Nephron progenitor cell (in vitro differentiated cells): Measurements from ENCODE around the gene FFAR2.
A peak's percentile ranks its signal among the peaks of the same experiment; 100 is the strongest.

ENCODE experiments used
- DNase-seq: peaks from one replicate; pipeline ENCODE4 v3.0.0; 2021
- H3K27ac Mint-ChIP-seq: 2 replicates; pipeline ENCODE4 v1.8.0; 2021; ENCODE audit warnings: mild to moderate bottlenecking, moderate library complexity, mixed read lengths
- H3K27me3 Mint-ChIP-seq: 2 replicates; pipeline ENCODE4 v1.8.0; 2021; ENCODE audit warnings: mild to moderate bottlenecking, low read depth, mixed read lengths; ENCODE audit not compliant: poor library complexity
- H3K36me3 Mint-ChIP-seq: 2 replicates; pipeline ENCODE4 v1.8.0; 2021; ENCODE audit warnings: low read depth, mixed read lengths
- H3K4me1 Mint-ChIP-seq: 2 replicates; pipeline ENCODE4 v1.8.0; 2021; ENCODE audit warnings: mixed read lengths
- H3K4me3 Mint-ChIP-seq: 2 replicates; pipeline ENCODE4 v1.8.0; 2021; ENCODE audit warnings: mild to moderate bottlenecking, moderate library complexity, mixed read lengths
- H3K9me3 Mint-ChIP-seq: 2 replicates; pipeline ENCODE4 v1.8.0; 2021; ENCODE audit warnings: mild to moderate bottlenecking, moderate library complexity, mixed read lengths
- CTCF ChIP-seq: fragments of 200-600 bp; sonication (generic); IDR thresholded peaks from 2 replicates; pipeline ENCODE4 v1.5.0; 2021; ENCODE audit warnings: antibody characterized with exemption

The FFAR2 gene

GRCh38 chr19:35410487-35410886 is 37.6 kb upstream of the FFAR2 start:
- DNase-seq = no peak
- Mint-ChIP-seq H3K27me3 (peaks cover 60% of the 10 kb centered on the region), H3K27ac (no peak overlapping the region), H3K4me1 (no peaks in the 10 kb centered on the region), H3K4me3 (no peak overlapping the region), H3K9me3 (no peaks in the 10 kb centered on the region), H3K36me3 (no peaks in the 10 kb centered on the region)
- no peak for TF ChIP-seq CTCF

GRCh38 chr19:35414442-35414841 is 33.6 kb upstream of the FFAR2 start:
- no peak for DNase-seq
- no peaks in the 10 kb centered on the region for H3K9me3 Mint-ChIP-seq
- H3K4me3 Mint-ChIP-seq = no peak overlapping the region
- H3K36me3 Mint-ChIP-seq = no peaks in the 10 kb centered on the region
- peaks cover 60% of the 10 kb centered on the region for H3K27me3 Mint-ChIP-seq
- H3K27ac Mint-ChIP-seq = no peak overlapping the region
- peaks cover 5% of the 10 kb centered on the region for H3K4me1 Mint-ChIP-seq
- TF ChIP-seq CTCF = no peak

- no peak for TF ChIP-seq CTCF
- Mint-ChIP-seq H3K36me3 (no peaks in the 10 kb centered on the region), H3K27me3 (peaks cover 54% of the 10 kb centered on the region), H3K4me3 (no peak overlapping the region), H3K9me3 (no peaks in the 10 kb centered on the region), H3K4me1 (peaks cover 5% of the 10 kb centered on the region), H3K27ac (no peak overlapping the region)
- DNase-seq = no peak
Measured at GRCh38 chr19:35416331-35416730, 31.7 kb upstream of the FFAR2 start.

- no peaks in the 10 kb centered on the region for H3K9me3 Mint-ChIP-seq
- no peak overlapping the region for H3K4me3 Mint-ChIP-seq
- DNase-seq = no peak
- no peak overlapping the region for H3K27ac Mint-ChIP-seq
- peaks cover 5% of the 10 kb centered on the region for H3K4me1 Mint-ChIP-seq
- H3K27me3 Mint-ChIP-seq = peaks cover 52% of the 10 kb centered on the region
- TF ChIP-seq CTCF = no peak
- H3K36me3 Mint-ChIP-seq = no peaks in the 10 kb centered on the region
Measured at GRCh38 chr19:35417278-35417677, 30.8 kb upstream of the FFAR2 start.

- Mint-ChIP-seq H3K27ac (peak overlapping the region; percentile 55), H3K4me1 (peaks cover 5% of the 10 kb centered on the region), H3K4me3 (no peak overlapping the region), H3K27me3 (peaks cover 46% of the 10 kb centered on the region), H3K9me3 (no peaks in the 10 kb centered on the region), H3K36me3 (no peaks in the 10 kb centered on the region)
- no peak for DNase-seq
- no peak for TF ChIP-seq CTCF
Measured at GRCh38 chr19:35417713-35418534, 30.1 kb upstream of the FFAR2 start.

GRCh38 chr19:35419046-35419445 is 29.0 kb upstream of the FFAR2 start:
- H3K36me3 Mint-ChIP-seq = no peaks in the 10 kb centered on the region
- no peak for TF ChIP-seq CTCF
- H3K27ac Mint-ChIP-seq = no peak overlapping the region
- peaks cover 5% of the 10 kb centered on the region for H3K4me1 Mint-ChIP-seq
- DNase-seq = no peak
- H3K9me3 Mint-ChIP-seq = no peaks in the 10 kb centered on the region
- H3K4me3 Mint-ChIP-seq = no peak overlapping the region
- peaks cover 38% of the 10 kb centered on the region for H3K27me3 Mint-ChIP-seq
